ENCODE results near the gene ITM2A. TPM values are rescaled to one million over a fixed set of nuclear protein-coding genes. Genes with fewer than 3 reads are reported as not detected.
A peak's percentile ranks its signal among the peaks of the same experiment; 100 is the strongest.

Gene ITM2A
- total and polyA plus RNA-seq, 2 experiments from 2014 or later = 48.4 to 57.0 TPM

DNA sequence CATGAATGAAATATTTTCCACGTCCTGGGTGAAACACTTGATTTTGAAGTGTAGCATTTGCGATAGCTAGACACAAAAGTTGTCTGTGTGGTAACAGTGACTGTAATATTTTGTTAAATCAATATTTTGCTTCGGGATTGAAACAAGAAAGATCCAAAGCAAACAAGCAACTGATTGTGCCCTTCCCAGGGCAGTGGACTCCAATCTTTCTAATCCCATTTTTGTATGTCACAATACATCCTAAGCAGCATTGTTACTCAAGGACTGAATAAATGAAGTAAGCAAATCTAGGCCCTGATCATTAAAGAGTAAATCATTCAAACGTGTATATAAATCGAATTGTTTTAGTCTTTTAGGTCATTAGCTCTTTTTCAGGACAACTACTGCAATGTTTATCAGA is 2.8 kb downstream of the ITM2A start:
- H3K9me3 Mint-ChIP-seq = no peaks in the 10 kb centered on the region
- H3K4me3 ChIP-seq = no peak overlapping the region

More for the DNA sequence above, 2.8 kb downstream of the ITM2A start:
- Histone ChIP-seq H3F3A (replicated peaks; ENCODE audit: low read depth) (no peaks in the 10 kb centered on the region), H3K27ac (ENCODE audit: low read depth) (no peak overlapping the region), H3K27me3 (ENCODE audit: insufficient read depth) (no peaks in the 10 kb centered on the region), H2AFZ (no peak overlapping the region), H3K4me2 (0 out of 2 replicates have a peak overlapping the region, but pooled peaks have one; percentile 20), H3K9me2 (ENCODE audit: insufficient read depth) (no peaks in the 10 kb centered on the region), H4K20me1 (replicated peaks; ENCODE audit: insufficient read depth) (no peaks in the 10 kb centered on the region), H3K79me2 (replicated peaks; ENCODE audit: insufficient read depth) (peaks cover 7% of the 10 kb centered on the region; the same call in 1 of the 2 replicates), H3K4me1 (ENCODE audit: insufficient read depth) (peaks cover 36% of the 10 kb centered on the region), H3K36me3 (ENCODE audit: insufficient read depth) (no peaks in the 10 kb centered on the region)
- Mint-ChIP-seq H3K27me3 (ENCODE audit: insufficient read depth, low read depth, poor library complexity) (no peaks in the 10 kb centered on the region), H3K4me3 (peak overlapping the region; percentile 10; the same call in 1 of the 3 replicates), H3K4me1 (peaks cover 41% of the 10 kb centered on the region), H3K27ac (no peak overlapping the region), H3K36me3 (ENCODE audit: low read depth) (peaks cover 3% of the 10 kb centered on the region; the same call in 1 of the 3 replicates)
- TF ChIP-seq ZNF331 (CRISPR knock-in tag; IDR thresholded peaks at IDR 0.05; ENCODE audit: low read depth) = no peak
- TF ChIP-seq, protein P1, sequence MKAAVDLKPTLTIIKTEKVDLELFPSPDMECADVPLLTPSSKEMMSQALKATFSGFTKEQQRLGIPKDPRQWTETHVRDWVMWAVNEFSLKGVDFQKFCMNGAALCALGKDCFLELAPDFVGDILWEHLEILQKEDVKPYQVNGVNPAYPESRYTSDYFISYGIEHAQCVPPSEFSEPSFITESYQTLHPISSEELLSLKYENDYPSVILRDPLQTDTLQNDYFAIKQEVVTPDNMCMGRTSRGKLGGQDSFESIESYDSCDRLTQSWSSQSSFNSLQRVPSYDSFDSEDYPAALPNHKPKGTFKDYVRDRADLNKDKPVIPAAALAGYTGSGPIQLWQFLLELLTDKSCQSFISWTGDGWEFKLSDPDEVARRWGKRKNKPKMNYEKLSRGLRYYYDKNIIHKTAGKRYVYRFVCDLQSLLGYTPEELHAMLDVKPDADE (IDR thresholded peaks at IDR 0.05) = no peak
- TF ChIP-seq, protein P2, sequence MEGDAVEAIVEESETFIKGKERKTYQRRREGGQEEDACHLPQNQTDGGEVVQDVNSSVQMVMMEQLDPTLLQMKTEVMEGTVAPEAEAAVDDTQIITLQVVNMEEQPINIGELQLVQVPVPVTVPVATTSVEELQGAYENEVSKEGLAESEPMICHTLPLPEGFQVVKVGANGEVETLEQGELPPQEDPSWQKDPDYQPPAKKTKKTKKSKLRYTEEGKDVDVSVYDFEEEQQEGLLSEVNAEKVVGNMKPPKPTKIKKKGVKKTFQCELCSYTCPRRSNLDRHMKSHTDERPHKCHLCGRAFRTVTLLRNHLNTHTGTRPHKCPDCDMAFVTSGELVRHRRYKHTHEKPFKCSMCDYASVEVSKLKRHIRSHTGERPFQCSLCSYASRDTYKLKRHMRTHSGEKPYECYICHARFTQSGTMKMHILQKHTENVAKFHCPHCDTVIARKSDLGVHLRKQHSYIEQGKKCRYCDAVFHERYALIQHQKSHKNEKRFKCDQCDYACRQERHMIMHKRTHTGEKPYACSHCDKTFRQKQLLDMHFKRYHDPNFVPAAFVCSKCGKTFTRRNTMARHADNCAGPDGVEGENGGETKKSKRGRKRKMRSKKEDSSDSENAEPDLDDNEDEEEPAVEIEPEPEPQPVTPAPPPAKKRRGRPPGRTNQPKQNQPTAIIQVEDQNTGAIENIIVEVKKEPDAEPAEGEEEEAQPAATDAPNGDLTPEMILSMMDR (conservative IDR thresholded peaks at IDR 0.05; ENCODE audit: low read depth in 2 of 2) = no peak
- TF ChIP-seq EZH2phosphoT487 (IDR thresholded peaks at IDR 0.05; ENCODE audit: unreplicated experiment) = no peak
- TF ChIP-seq CREB1 (CRISPR knock-in tag; IDR thresholded peaks at IDR 0.05; ENCODE audit: low read depth) = no peak
- no peak for TF ChIP-seq POLR2AphosphoS5 (IDR thresholded peaks at IDR 0.05; ENCODE audit: low read depth)
- TF ChIP-seq EZH2 (IDR thresholded peaks at IDR 0.05; ENCODE audit: low read depth, unreplicated experiment) = no peak
- TF ChIP-seq STAT1 (IDR thresholded peaks at IDR 0.05; ENCODE audit: unreplicated experiment) = no peak
- no peak for TF ChIP-seq JUNB (IDR thresholded peaks at IDR 0.05; ENCODE audit: unreplicated experiment)
- no peak for TF ChIP-seq NANOG (IDR thresholded peaks at IDR 0.05; ENCODE audit: borderline replicate concordance)
- TF ChIP-seq, protein P3, sequence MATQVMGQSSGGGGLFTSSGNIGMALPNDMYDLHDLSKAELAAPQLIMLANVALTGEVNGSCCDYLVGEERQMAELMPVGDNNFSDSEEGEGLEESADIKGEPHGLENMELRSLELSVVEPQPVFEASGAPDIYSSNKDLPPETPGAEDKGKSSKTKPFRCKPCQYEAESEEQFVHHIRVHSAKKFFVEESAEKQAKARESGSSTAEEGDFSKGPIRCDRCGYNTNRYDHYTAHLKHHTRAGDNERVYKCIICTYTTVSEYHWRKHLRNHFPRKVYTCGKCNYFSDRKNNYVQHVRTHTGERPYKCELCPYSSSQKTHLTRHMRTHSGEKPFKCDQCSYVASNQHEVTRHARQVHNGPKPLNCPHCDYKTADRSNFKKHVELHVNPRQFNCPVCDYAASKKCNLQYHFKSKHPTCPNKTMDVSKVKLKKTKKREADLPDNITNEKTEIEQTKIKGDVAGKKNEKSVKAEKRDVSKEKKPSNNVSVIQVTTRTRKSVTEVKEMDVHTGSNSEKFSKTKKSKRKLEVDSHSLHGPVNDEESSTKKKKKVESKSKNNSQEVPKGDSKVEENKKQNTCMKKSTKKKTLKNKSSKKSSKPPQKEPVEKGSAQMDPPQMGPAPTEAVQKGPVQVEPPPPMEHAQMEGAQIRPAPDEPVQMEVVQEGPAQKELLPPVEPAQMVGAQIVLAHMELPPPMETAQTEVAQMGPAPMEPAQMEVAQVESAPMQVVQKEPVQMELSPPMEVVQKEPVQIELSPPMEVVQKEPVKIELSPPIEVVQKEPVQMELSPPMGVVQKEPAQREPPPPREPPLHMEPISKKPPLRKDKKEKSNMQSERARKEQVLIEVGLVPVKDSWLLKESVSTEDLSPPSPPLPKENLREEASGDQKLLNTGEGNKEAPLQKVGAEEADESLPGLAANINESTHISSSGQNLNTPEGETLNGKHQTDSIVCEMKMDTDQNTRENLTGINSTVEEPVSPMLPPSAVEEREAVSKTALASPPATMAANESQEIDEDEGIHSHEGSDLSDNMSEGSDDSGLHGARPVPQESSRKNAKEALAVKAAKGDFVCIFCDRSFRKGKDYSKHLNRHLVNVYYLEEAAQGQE (IDR thresholded peaks at IDR 0.05; ENCODE audit: unreplicated experiment) = no peak
- TF ChIP-seq ZNF114 (CRISPR knock-in tag; IDR thresholded peaks at IDR 0.05) = no peak
- TF ChIP-seq, protein P4, sequence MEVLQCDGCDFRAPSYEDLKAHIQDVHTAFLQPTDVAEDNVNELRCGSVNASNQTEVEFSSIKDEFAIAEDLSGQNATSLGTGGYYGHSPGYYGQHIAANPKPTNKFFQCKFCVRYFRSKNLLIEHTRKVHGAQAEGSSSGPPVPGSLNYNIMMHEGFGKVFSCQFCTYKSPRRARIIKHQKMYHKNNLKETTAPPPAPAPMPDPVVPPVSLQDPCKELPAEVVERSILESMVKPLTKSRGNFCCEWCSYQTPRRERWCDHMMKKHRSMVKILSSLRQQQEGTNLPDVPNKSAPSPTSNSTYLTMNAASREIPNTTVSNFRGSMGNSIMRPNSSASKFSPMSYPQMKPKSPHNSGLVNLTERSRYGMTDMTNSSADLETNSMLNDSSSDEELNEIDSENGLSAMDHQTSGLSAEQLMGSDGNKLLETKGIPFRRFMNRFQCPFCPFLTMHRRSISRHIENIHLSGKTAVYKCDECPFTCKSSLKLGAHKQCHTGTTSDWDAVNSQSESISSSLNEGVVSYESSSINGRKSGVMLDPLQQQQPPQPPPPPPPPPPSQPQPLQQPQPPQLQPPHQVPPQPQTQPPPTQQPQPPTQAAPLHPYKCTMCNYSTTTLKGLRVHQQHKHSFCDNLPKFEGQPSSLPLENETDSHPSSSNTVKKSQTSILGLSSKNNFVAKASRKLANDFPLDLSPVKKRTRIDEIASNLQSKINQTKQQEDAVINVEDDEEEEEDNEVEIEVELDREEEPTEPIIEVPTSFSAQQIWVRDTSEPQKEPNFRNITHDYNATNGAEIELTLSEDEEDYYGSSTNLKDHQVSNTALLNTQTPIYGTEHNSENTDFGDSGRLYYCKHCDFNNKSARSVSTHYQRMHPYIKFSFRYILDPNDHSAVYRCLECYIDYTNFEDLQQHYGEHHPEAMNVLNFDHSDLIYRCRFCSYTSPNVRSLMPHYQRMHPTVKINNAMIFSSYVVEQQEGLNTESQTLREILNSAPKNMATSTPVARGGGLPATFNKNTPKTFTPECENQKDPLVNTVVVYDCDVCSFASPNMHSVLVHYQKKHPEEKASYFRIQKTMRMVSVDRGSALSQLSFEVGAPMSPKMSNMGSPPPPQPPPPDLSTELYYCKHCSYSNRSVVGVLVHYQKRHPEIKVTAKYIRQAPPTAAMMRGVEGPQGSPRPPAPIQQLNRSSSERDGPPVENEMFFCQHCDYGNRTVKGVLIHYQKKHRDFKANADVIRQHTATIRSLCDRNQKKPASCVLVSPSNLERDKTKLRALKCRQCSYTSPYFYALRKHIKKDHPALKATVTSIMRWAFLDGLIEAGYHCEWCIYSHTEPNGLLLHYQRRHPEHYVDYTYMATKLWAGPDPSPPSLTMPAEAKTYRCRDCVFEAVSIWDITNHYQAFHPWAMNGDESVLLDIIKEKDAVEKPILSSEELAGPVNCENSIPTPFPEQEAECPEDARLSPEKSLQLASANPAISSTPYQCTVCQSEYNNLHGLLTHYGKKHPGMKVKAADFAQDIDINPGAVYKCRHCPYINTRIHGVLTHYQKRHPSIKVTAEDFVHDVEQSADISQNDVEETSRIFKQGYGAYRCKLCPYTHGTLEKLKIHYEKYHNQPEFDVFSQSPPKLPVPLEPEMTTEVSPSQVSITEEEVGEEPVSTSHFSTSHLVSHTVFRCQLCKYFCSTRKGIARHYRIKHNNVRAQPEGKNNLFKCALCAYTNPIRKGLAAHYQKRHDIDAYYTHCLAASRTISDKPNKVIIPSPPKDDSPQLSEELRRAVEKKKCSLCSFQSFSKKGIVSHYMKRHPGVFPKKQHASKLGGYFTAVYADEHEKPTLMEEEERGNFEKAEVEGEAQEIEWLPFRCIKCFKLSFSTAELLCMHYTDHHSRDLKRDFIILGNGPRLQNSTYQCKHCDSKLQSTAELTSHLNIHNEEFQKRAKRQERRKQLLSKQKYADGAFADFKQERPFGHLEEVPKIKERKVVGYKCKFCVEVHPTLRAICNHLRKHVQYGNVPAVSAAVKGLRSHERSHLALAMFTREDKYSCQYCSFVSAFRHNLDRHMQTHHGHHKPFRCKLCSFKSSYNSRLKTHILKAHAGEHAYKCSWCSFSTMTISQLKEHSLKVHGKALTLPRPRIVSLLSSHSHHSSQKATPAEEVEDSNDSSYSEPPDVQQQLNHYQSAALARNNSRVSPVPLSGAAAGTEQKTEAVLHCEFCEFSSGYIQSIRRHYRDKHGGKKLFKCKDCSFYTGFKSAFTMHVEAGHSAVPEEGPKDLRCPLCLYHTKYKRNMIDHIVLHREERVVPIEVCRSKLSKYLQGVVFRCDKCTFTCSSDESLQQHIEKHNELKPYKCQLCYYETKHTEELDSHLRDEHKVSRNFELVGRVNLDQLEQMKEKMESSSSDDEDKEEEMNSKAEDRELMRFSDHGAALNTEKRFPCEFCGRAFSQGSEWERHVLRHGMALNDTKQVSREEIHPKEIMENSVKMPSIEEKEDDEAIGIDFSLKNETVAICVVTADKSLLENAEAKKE (CRISPR knock-in tag; IDR thresholded peaks at IDR 0.05) = no peak
- ATAC-seq (no peak), DNase-seq (ENCODE audit: low spot score) (no peak)
